Measurements from ENCODE around the gene PDIA5. TPM values are rescaled to one million over a fixed set of nuclear protein-coding genes. Genes with fewer than 3 reads are reported as not detected.

Gene PDIA5
- total RNA-seq, 1 donor from 2014 or later, result 14.2 TPM

DNA sequence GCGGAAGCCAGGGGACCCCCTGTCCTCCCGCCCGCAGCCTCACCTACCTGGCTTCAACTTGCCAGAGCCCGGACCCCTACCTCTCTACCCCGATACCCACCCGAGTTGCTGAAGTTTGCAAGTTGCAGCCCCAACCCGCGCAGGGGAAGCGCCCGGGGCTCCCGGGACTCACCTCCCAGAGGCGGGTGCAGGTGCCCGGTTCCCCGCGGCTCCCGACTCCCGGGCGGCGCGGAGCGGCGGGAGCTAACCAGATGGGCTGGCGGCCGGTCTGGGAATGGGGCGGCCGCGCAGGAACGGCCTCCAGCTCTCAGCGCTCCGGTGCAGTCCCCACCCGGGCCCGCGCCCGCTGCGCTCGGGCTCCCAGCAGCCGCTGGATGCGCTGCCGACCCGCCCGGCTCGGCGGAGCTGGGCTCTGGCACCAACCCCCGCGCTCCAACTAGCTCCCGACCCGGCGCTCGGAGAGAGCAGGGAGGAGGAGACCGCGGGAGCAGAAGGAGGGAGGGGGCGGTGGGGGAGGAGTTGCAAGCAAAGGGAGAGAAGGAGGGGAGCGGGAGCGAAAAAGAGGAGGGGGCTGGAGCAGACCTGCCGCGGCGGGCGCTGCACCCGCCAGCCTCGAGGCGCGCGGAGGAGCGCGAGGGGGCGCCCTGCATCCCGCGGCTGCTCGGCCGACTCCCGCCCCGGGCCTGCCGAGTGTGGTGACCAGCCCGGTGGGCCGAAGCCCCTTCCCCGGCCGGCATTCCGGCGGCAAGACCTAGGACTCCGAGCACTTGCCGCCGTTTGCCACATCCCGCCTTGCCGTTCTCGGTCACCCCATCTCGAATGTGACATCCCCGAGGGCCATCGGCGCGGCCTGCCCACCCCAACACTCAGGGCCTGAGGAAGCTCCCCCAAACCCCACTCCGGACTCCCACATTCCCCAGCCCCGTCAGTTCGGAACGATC, 39.3 kb upstream of the PDIA5 start, which contains the start of gene SEMA5B:
Gene SEMA5B (minus strand): TSS at position 472 of the 941 bp plus-strand sequence. CDS start 66,500 bp downstream, outside the sequence.
- TF ChIP-seq CTCF (conservative IDR thresholded peaks at IDR 0.05), result peak; percentile 54
- peak; percentile 75 for DNase-seq (ENCODE audit: low read depth, low spot score)
- Mint-ChIP-seq H3K4me1 (peaks cover 37% of the 10 kb centered on the region), H3K27ac (ENCODE audit: unreplicated experiment) (peak within 1 kb of the TSS; percentile 36), H3K9me3 (no peaks in the 10 kb centered on the region), H3K4me3 (peak within 1 kb of the TSS; percentile 91), H3K27me3 (ENCODE audit: low read depth) (peaks cover 40% of the 10 kb centered on the region), H3K36me3 (ENCODE audit: low read depth) (peaks cover 6% of the 10 kb centered on the region)

DNA sequence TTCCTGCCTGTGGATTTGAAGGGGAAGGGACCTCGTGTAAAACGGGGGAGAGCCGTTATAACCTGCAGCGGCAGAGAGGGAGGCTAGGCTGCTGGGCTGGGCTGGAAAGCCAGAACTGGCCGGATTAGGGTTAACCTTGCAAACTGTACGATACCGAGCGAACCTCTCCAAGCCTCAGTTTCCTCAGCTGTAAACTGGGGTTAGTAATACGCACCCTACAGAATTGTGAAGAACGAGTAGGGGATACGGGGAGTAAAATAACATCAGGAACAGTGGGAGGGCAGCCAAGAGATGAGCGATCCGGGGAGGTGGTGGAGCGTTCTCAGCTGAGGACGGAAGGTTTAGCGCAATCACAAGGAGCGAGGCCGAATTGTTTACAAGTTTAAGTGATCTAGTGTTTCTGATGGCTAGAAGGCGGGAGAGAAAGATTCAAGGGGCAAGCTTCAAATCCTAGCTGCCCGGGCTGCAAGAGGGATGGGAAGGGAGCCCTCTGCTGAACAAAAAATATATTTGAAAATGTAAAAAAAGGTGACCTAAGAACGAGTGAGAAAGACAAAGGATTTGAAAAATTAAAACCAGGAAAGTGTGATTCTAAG, 38.5 kb upstream of the PDIA5 start:
- H3K36me3 Mint-ChIP-seq (ENCODE audit: low read depth), result peaks cover 6% of the 10 kb centered on the region
- peak; percentile 74 for TF ChIP-seq CTCF (conservative IDR thresholded peaks at IDR 0.05)
- H3K27ac Mint-ChIP-seq (ENCODE audit: unreplicated experiment), result peak overlapping the region; percentile 36
- H3K4me3 Mint-ChIP-seq, result peak overlapping the region; percentile 88
- peak; percentile 29 for DNase-seq (ENCODE audit: low read depth, low spot score)
- H3K9me3 Mint-ChIP-seq, result no peaks in the 10 kb centered on the region
- H3K27me3 Mint-ChIP-seq (ENCODE audit: low read depth), result peaks cover 35% of the 10 kb centered on the region
- H3K4me1 Mint-ChIP-seq, result peaks cover 31% of the 10 kb centered on the region

- no peak for TF ChIP-seq CTCF (conservative IDR thresholded peaks at IDR 0.05)
Observed at GRCh38 chr3:123031051-123031450, 35.8 kb upstream of the PDIA5 start.

DNA sequence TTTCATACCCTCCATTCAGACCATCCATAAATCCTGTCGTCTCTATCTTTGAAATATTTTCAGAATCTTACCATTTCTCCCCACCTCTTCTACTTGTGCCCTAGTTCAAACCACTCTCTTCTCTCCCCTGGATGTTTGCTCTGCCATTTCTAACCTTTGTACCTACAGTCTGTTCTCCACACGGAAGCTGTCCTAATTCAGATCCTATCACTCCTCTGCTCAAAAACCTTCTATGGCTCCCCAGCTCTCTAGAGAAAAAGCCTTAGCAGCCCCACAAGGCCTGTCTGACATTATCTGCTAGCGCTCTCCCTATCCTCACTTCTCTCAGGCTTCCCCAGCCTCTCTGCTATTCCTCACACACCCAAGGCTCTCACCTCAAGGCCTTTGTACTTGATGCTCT, 34.8 kb upstream of the PDIA5 start:
- Mint-ChIP-seq H3K4me3 (no peak overlapping the region), H3K27ac (ENCODE audit: unreplicated experiment) (no peak overlapping the region), H3K27me3 (ENCODE audit: low read depth) (peaks cover 6% of the 10 kb centered on the region), H3K4me1 (peaks cover 20% of the 10 kb centered on the region), H3K9me3 (no peaks in the 10 kb centered on the region), H3K36me3 (ENCODE audit: low read depth) (no peaks in the 10 kb centered on the region)
- TF ChIP-seq CTCF (conservative IDR thresholded peaks at IDR 0.05), result no peak
- no peak for DNase-seq (ENCODE audit: low read depth, low spot score)

More at GRCh38 chr3:123031051-123031450, 35.8 kb upstream of the PDIA5 start:
- Mint-ChIP-seq H3K4me3 (no peak overlapping the region), H3K36me3 (ENCODE audit: low read depth) (no peaks in the 10 kb centered on the region), H3K9me3 (no peaks in the 10 kb centered on the region), H3K27me3 (ENCODE audit: low read depth) (peaks cover 14% of the 10 kb centered on the region), H3K4me1 (peaks cover 20% of the 10 kb centered on the region), H3K27ac (ENCODE audit: unreplicated experiment) (no peak overlapping the region)
- no peak for DNase-seq (ENCODE audit: low read depth, low spot score)

DNA sequence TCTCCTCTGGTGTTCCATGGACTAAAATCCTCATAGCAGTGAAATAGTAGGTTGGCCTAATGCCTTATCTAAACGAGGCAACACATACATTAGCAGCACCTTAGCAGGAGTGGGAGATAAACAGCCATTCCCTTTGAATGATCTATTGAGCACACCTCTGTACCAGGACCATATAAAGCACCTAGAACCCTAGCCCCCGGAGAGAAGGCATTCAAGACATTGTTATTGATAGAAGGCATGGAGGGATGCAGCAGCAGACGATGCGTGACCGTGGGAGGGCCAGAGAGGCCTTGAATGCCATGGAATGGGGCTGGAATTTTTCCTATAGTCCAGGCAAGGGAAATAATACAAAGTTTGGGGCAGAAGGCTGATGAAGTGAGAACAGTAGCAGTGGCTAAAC, 32.7 kb upstream of the PDIA5 start:
- Mint-ChIP-seq H3K27me3 (ENCODE audit: low read depth) (no peaks in the 10 kb centered on the region), H3K4me1 (peaks cover 13% of the 10 kb centered on the region), H3K4me3 (no peak overlapping the region), H3K27ac (ENCODE audit: unreplicated experiment) (no peak overlapping the region), H3K36me3 (ENCODE audit: low read depth) (no peaks in the 10 kb centered on the region), H3K9me3 (no peaks in the 10 kb centered on the region)
- TF ChIP-seq CTCF (conservative IDR thresholded peaks at IDR 0.05), result no peak
- DNase-seq (ENCODE audit: low read depth, low spot score), result no peak

Measured in neural crest cell (in vitro differentiated cells).